ENCODE results near the gene KIAA0232.

The KIAA0232 gene

GRCh38 chr4:6855692-6856297 lies 73.3 kb downstream of the KIAA0232 start:
- peak; percentile 72 for DNase-seq

- no peak for DNase-seq
Observed at GRCh38 chr4:6856391-6856790, 73.9 kb downstream of the KIAA0232 start.

GRCh38 chr4:6857009-6857882 lies 74.7 kb downstream of the KIAA0232 start:
- DNase-seq: no peak

GRCh38 chr4:6858997-6859396 lies 76.5 kb downstream of the KIAA0232 start:
- DNase-seq: no peak

GRCh38 chr4:6859543-6859942 lies 77.0 kb downstream of the KIAA0232 start:
- no peak for DNase-seq

- DNase-seq: no peak
Observed at GRCh38 chr4:6868386-6868785, 85.9 kb downstream of the KIAA0232 start.

- no peak for DNase-seq
Observed at GRCh38 chr4:6869944-6870343, 87.4 kb downstream of the KIAA0232 start.

- no peak for DNase-seq
Observed at GRCh38 chr4:6873291-6873690, 90.8 kb downstream of the KIAA0232 start.

GRCh38 chr4:6873792-6874461 lies 91.4 kb downstream of the KIAA0232 start:
- peak; percentile 93 for DNase-seq

GRCh38 chr4:6874981-6875380 lies 92.5 kb downstream of the KIAA0232 start:
- DNase-seq: no peak

GRCh38 chr4:6875431-6875831 lies 92.9 kb downstream of the KIAA0232 start:
- DNase-seq: no peak

- DNase-seq: no peak
Observed at GRCh38 chr4:6876440-6876839, 93.9 kb downstream of the KIAA0232 start.

- DNase-seq: no peak
Observed at GRCh38 chr4:6877067-6877466, 94.5 kb downstream of the KIAA0232 start.

- DNase-seq: no peak
Observed at GRCh38 chr4:6878451-6879059, 96.0 kb downstream of the KIAA0232 start.

GRCh38 chr4:6880691-6881090 lies 98.2 kb downstream of the KIAA0232 start:
- DNase-seq: no peak

- DNase-seq: no peak
Observed at GRCh38 chr4:6881908-6882307, 99.4 kb downstream of the KIAA0232 start.

- DNase-seq: no peak
Observed at GRCh38 chr4:6884341-6884870, 101.9 kb downstream of the KIAA0232 start.

- peak; percentile 61 for DNase-seq
Observed at GRCh38 chr4:6885953-6886557, 103.5 kb downstream of the KIAA0232 start.

- no peak for DNase-seq
Observed at GRCh38 chr4:6886886-6887285, 104.4 kb downstream of the KIAA0232 start.

GRCh38 chr4:6887591-6888371 lies 105.3 kb downstream of the KIAA0232 start:
- peak; percentile 41 for DNase-seq

GRCh38 chr4:6888506-6889071 lies 106.1 kb downstream of the KIAA0232 start:
- DNase-seq: peak; percentile 49
